VCaP (cell line): ENCODE data around the gene NEGR1.

Source experiments
- H3K27ac ChIP-seq: fragments of 450-650 bp; 2 replicates; pipeline ENCODE4 v1.5.1; 2017
- TF ChIP-seq, protein P1 (sequence below): fragments of 450-650 bp; conservative IDR thresholded peaks from 2 replicates; pipeline ENCODE4 v1.5.1; 2017; ENCODE audit warnings: mild to moderate bottlenecking, moderate library complexity

Gene NEGR1

GRCh38 chr1:71778940-71779339, 503.4 kb downstream of the NEGR1 start:
- TF ChIP-seq, protein P1, sequence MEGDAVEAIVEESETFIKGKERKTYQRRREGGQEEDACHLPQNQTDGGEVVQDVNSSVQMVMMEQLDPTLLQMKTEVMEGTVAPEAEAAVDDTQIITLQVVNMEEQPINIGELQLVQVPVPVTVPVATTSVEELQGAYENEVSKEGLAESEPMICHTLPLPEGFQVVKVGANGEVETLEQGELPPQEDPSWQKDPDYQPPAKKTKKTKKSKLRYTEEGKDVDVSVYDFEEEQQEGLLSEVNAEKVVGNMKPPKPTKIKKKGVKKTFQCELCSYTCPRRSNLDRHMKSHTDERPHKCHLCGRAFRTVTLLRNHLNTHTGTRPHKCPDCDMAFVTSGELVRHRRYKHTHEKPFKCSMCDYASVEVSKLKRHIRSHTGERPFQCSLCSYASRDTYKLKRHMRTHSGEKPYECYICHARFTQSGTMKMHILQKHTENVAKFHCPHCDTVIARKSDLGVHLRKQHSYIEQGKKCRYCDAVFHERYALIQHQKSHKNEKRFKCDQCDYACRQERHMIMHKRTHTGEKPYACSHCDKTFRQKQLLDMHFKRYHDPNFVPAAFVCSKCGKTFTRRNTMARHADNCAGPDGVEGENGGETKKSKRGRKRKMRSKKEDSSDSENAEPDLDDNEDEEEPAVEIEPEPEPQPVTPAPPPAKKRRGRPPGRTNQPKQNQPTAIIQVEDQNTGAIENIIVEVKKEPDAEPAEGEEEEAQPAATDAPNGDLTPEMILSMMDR: no peak
- no peak overlapping the region for H3K27ac ChIP-seq

DNA sequence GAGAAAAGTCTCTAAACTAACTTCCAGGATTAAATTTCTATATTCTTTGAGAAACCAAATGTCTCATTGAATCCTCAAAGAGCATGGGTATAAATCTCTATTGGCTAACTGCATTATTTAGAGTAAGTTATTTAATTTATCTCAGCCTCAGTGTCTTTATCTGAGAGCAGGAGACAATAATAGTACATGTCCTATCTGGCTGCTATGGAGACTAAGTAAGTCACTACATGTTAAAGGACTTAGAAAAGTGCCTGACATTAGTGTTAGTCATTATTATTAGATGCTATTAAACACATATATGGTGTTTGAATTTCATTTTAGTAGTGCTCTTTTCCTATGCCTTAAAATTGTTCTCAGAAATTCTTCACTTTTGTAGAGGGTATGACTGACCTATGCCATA, 505.2 kb downstream of the NEGR1 start:
- no peak overlapping the region for H3K27ac ChIP-seq
- TF ChIP-seq, protein P1: no peak

DNA sequence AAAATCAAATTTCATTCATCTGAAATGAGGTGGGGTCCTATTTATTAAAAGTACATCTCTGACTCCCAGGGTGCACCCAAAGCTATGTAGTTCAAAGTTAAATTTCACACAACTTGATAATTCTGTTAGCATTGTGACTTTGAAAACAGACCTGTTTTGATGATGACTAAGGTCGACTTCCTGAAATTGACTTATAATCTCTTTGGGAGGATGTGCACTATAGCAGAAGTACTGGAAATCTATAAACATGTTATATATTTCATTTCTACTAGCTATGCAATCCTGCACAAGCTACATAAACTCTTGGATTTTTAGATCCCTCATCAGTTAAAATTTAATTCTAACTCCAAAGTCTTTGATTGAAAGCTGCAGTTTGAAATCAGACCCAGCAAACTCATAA, 507.6 kb downstream of the NEGR1 start:
- no peak overlapping the region for H3K27ac ChIP-seq
- TF ChIP-seq, protein P1: no peak

GRCh38 chr1:71770121-71770520, 512.2 kb downstream of the NEGR1 start:
- H3K27ac ChIP-seq: no peak overlapping the region
- TF ChIP-seq, protein P1: no peak

DNA sequence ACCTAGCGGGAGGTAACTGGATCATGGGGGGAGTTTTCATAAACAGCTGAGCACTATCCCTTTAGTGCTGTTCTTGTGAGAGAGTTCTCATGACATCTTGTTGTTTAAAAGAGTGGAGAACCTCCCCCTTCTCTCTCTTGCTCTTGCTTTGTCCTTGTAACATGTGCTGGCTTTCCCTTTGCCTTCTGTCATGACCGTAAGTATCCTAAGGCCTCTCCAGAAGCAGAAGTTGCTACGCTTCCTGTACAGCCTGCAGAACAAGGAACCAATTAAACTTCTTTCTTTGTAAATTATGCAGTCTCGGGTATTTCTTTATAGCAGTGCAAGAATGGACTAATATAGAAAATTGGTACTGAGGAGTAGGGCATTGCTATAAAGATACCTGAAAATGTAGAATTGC, 515.6 kb downstream of the NEGR1 start:
- no peak overlapping the region for H3K27ac ChIP-seq
- TF ChIP-seq, protein P1: no peak

DNA sequence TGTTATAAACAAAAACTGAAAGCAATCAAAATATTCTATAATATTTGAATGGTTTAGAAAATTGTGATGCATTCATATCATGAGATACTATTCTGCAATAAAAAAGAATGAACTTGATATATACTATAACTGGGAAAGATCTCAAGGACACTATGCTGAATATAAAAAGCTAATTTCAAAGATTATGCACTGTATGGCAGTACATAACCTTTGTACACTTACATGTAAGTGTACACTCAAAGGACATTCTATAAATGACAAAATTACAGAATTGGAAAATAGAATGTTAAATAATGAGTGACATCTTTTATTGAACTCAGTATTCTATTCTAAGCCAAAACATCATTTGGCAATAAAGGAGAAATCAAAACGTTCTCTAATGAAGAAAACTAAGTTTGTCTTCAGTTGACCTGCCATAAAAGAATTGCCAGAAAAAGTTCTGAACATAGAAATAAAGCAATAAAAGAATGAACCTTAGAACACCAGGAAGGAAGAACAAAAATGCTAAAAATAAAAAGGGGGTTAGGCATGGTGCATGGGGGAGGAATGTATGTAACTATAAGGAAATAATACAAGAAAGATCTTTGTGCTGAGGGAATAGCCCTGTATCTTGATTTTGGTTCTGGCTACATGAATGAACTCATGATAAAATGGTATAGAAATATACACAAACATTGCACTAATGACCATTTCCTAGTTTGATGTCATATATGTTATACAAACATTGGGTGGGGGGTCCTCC, 519.7 kb downstream of the NEGR1 start:
- TF ChIP-seq, protein P1: no peak
- no peak overlapping the region for H3K27ac ChIP-seq

DNA sequence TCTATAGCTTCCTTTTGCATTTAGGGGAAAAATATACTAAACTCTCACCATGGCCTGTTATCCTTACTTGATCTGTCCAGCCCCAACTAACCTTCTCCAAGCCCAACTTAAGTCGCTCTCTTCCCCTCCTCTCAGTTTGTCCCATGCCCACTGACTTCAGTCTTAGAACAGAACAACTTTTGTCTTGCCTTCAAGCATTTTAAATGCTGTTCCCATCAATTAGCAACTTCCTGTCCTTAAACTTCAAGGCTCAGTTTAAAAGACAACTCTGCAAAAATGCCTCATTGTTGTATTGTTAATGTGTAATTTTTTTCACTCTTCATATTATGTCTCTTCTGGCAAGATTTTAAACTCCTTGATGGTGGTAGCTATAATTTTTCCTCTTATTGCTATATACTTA, 526.9 kb downstream of the NEGR1 start:
- TF ChIP-seq, protein P1: no peak
- H3K27ac ChIP-seq: no peak overlapping the region
